Measurements from ENCODE around the gene ST3GAL2.

- TF ChIP-seq CTCF (conservative IDR thresholded peaks at IDR 0.05; ENCODE audit: low read depth, low read length), result no peak
- TF ChIP-seq USF2 (IDR thresholded peaks at IDR 0.05; ENCODE audit: low read depth, low read length), result no peak
- no peak for TF ChIP-seq FOS (IDR thresholded peaks at IDR 0.05; ENCODE audit: low read depth, low read length)
- no peak for TF ChIP-seq POLR2A (IDR thresholded peaks at IDR 0.05; ENCODE audit: low read depth, low read length)
These were observed 20.5 kb downstream of the ST3GAL2 start for GRCh38 chr16:70418274-70418992.

Measured in IMR-90 (cell line).